CD4-positive, alpha-beta T cell treated with Interferon gamma for 1 hour (primary cell): ENCODE data around the gene PLAC8.

ENCODE experiments used
- DNase-seq: peaks from one replicate; pipeline ENCODE4 v3.0.0-alpha.2; 2020

The PLAC8 gene, protein sequence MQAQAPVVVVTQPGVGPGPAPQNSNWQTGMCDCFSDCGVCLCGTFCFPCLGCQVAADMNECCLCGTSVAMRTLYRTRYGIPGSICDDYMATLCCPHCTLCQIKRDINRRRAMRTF

DNA sequence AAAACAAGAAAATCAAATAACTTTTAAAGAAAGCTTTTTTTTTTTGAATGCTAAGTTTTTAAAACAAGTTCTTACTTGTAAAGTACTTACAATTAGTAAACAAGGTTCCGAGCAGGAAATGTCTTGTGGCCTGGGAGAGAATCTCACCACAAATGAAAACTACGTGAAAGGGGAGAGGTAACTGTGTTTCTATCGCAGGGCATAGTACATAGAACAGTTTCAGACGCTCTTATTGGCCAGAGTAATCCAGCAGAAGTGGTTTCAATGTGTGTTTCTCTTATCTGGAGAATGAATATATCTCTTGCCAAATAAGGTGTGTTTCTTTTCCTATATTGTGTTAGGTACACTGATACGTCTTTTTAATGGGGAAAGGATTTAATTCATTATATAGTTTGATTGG lies at the start of gene PLAC8:
PLAC8 (minus strand) TSS at position 154 of the 400 bp plus-strand sequence. CDS start 6,808 bp downstream, outside the sequence.
- DNase-seq = peak; percentile 48

DNA sequence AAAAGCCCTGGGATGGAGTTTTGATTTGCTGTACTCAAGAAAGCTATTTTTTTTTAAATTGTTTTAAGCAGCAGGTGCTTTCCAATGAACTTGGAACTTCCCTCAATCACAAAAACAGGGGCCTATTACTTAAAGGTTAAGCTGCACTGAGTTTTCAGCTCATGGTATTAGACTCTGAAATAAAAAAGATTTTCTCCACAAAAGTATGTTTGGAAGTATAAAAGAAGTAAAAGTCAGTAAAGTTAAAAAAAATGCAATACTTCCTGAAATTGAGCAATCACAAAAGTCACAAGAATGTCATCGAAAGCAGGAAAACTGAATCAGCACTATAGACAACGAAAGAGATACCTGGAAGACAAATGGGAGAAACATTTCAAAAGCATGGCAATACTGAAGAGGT lies 38.9 kb upstream of the PLAC8 start:
- no peak for DNase-seq

DNA sequence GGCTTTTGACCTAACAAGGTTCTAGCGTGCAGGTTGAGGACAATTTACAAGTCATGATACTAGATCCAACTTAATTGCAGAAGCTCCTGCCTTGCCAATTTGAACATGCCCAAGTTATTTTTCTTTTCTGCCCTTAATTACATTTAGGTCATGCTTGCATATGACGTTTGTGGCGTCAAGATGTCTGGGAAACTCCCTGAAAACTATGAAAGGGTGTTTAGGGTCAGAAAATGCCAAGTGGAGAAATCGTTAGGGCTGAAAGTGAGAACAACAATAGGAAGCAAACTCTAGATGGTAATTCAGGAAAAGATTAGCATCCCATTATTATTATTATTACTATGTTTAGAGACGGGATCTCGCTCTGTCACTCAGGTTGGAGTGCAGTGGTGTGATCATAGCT lies 38.2 kb upstream of the PLAC8 start:
- no peak for DNase-seq

DNA sequence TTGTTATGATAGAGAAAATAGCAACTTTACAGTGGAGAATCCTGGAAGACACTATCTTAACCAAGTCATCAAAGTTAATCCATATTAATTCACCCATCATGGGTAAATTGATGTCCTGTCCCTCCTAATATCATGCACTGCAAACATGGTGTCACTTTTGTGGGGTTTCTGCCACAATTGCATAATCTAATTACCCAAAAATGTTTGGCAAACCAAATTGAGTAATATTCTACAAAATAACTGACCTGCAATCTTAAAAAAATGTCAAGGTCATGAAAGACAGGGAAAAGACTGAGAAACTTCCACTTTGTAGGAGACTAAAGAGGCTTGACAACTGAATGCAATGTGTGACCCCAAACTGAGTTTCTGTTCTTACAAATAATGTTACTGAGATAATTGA lies 37.1 kb upstream of the PLAC8 start:
- no peak for DNase-seq

DNA sequence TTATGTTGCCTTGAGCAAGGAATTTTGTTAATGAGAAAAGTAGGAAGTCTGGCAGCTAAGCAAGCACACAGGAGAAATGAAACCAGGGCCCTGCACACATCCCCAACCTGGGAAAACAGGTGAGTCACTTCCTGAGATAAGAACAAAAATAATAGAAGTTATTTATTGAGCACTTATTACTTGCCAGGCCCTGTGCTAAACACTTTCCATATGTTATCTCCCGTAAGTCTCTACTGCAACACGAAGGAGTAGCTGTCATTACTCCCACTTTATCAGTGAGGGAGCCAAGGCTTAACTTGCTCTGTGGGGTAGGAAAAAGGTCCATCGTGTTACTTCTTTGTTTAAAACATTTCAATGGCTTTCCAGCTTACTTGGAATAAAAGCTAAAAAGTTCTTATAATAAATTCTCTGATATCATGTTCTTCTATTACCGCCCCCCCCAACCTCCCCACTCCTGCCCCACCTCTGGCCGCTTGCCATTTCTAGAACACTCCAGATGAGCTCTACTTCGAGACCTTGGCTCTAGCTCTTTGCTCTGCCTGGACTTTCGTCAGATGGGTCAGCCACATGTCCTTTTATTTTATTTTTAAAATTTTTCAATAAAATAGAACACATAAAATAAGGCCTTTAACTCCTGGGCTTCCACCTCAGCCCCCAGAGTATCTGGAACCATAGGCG lies 36.3 kb upstream of the PLAC8 start:
- DNase-seq = no peak

DNA sequence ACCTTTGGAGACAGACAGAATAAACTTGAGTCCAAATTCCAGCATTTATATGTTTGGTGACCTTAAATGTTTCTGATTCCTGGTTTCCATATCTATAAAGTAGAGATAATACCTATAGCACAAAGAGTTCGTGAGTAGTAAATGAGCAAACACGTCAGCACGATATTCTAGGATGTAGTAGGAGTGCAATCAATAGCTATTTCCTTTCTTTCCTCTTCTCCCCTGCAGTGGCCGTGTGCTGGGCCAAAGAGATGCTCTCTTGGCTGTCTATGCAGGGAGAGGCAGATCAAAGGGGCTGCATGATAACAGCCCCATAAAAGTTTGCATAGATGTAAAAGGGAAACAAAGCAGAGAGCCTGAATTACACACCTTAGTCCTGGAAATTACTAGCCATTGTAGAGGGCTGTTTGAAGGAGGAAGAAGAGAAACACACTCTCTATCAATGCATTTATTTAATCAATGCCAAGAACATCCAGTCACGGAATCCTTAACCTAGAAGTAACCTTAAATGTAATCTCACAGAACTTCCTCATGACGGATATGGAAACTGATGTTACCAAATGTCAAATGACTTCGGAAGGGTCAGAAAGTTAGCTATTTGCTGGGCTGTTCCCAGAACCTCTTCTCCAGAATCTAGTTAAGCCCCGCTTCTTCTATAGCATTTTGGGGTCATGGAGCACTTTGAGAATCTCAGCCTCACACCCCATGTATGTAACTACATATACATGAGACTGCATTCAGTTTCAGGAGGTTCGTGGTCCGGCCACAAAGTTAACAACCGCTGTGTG lies 35.5 kb upstream of the PLAC8 start:
- DNase-seq = no peak

DNA sequence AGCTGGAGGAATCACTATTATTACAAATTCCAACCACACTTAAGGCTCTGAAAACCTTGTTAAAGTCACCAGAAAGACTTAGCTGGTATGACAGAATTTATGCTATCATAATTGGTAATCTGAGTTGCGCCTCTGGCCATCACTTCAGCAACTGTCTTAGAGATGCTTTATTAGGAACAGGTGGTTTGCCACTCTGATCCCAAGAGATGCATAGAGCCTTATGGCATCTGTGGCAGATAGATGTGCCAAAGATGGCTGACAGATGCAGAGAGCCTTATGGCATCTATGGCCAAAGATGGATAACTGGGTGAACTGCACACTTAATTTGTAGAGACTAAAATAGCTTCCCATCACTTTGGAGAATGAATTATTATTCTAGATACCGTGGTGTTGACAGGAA lies 32.3 kb upstream of the PLAC8 start:
- no peak for DNase-seq

DNA sequence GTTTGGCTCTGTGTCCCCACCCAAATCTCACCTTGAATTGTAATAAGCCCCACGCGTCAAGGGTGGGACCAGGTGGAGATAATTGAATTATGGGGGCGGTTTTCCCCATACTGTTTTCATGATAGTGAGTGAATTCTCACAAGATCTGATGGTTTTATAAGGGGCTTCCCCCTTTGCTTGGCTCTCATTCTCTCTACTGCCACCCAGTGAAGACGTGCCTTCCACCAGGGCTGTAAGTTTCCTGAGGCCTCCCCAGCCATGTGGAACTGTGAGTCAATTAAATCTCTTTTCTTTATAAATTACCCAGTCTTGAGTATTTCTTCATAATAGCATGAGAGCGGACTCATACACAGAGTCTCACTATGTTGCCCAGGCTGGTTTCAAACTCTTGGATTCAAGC lies 31.2 kb upstream of the PLAC8 start:
- peak; percentile 36 for DNase-seq

DNA sequence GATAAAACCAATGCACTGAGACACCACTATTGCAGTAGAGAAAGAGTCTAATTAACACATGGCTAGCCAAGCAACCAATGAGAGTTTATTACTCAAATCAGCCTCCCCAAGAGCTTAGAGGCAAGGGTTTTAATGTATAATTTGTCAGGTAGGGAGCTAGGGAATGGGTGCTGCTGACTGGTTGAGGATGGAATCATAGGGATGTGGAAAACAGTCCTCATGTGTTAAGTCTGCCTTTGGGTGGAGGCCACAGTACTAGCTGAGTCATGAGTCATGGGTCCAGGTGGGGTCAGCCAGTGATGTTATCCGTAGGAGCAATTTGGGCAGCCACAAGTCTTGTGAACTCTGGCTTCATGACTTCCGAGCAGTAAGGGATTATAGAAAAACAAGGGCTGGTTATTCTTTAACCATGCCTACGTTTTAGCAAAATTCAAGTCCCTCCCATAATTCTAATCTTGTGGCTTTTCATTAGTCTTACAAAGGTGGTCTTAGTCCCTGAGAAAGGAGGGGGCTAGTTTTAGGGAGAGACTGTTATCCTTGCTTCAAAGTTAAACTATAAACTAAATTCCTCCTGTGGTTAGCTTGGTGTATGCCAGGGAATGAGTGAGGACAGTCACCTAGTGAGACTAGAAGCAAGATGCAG lies 25.1 kb upstream of the PLAC8 start:
- no peak for DNase-seq

DNA sequence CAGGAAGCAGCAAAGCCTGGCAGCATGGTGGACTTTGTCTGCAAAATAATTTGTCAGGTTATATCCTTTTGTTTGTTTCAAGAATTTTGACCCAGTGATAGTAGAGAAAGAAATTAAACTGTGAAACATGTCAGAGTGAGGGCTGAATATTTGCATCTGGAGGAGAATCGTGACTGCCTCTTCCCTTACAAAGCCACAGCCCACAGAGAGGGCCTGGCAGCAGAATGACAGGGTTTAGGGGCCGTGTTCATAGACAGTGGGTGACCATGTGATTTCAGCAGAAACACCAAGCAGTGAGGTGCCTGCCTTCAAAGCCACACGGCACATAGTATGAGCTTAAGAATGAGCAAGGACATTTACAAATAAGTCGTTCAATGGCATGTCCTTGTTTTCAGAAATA lies 24.4 kb upstream of the PLAC8 start:
- peak; percentile 25 for DNase-seq

DNA sequence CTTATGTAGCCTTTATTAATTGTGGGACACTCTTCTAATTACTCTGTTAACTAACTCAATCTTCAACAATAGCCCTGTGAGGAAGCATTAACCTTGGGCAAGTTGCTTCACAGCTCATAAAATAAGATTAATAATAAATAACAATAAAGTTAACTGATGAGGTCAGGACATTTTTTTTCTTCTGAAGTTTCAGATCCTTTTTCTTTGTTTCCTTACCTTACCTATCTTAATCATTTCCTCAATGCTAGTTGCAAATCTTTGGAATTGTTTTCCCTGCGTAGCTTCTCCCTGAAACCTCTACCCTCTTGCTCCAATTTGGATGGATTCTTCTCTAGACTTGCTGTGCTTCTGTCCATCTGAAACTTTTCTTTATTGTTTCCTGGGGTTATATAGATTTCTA lies 17.5 kb upstream of the PLAC8 start:
- DNase-seq = no peak

DNA sequence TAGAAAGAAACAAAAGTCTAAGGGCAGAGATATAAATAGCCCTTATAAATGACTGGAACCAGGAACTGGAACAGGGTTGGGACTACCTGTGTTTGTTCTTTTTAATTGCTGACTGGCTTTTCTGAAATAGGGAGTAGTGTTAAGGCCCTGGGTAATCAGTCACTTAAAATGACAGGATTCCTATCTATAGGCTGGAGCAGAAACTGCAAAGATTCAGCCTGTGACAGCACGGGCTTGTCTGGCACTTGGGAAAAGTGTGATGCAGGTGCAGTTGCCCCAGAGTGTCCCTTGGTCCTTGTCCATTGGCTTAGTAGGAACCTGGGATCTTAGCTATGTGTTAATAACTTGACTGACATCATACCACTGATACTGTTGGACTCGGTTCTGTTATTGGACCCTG lies 14.7 kb upstream of the PLAC8 start:
- no peak for DNase-seq

DNA sequence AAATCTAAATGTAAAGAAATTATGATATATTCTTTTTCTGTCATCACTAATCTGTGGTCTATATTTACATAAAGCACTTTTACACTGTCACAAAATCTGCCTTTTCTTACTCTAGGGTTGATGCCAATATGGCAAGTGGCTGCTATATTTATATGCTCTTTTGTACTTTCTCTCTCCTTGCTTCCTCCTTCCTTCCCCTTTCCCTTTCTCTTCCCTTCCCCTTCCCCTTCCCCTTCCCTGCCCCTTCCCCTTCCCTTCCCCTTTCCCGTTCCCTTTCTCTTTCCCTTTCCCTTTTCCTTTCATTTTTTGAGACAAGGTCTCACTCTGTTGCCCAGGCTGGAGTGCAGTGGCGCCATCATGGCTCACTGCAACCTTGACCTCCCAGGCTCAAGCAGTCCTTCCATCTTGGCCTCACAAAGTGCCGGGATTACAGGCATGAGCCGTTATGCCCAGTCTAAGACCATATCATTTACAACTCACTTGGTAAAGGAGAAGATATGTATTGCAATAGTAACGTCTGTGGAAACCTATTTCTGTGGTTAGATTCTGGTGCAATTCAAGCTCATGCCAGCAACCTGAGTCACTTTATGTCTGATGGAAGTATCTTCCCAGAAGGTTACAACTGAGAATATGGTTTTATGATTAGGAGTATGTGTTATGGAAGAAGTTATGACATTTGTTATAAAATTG lies 13.9 kb upstream of the PLAC8 start:
- no peak for DNase-seq

DNA sequence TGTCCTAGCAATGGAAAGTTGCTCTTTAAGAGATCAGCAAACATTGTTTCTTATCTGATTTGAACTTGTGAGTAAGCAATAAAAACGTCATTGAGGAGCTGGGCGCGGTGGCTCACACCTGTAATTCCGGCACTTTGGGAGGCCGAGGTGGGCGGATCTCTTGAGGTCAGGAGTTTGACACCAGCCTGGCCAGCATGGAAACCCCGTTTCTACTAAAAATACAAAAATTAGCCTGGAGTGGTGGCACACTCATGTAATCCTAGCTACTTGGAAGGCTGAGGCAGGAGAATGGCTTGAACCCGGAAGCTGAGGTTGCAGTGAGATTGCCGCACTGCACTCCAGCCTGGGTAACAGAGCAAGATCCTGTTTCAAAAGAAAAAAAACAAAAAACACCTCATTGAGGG lies 11.2 kb upstream of the PLAC8 start:
- DNase-seq = peak; percentile 37

DNA sequence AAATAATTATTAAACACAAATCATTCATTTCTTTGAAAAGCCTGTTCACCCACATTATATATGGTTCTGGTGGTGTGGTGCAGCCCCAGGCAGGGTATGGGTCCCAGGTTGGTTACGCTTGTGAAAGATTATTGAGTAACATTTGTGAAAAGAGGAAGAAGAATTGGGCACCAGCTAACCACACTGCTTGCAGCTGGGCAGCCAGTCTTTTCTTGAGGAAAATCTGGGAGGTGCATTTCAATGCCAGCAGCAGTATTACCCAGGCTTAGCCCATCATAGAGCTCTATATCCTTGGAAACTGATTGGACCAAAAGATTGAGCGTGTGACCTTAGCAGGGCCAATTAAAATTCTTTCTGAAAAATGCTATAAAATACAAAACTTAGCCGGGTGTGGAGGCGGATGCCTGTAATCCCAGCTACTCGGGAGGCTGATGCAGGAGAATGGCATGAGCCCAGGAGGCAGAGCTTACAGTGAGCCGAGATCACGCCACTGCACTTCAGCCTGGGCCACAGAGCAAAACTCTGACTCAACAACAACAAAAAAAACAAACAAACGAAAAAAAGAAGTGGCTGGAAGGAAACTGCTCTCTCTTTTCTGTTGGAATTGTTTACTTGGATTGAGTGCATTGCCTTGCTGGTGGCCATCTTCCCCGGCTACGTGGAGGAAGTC lies 9.7 kb upstream of the PLAC8 start:
- DNase-seq = peak; percentile 48

DNA sequence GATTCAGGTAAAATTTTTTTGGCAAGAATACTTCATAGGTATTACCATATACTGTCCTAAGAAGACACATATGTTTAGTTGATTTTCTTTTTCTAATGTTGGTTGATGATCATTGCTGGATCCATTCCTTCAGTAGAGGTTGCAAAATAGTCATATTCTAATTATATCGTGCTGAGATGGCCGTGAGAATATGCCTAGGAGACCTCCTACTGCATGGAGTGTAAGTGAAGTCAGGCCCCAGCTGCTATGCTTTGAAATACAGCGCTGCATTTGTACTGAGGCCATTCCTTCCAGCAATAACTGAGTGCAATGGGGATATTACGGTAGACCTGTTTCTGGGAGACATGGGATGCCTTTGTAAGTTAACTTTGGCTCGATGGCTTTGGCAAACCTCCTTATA lies 6.7 kb upstream of the PLAC8 start:
- DNase-seq = no peak

DNA sequence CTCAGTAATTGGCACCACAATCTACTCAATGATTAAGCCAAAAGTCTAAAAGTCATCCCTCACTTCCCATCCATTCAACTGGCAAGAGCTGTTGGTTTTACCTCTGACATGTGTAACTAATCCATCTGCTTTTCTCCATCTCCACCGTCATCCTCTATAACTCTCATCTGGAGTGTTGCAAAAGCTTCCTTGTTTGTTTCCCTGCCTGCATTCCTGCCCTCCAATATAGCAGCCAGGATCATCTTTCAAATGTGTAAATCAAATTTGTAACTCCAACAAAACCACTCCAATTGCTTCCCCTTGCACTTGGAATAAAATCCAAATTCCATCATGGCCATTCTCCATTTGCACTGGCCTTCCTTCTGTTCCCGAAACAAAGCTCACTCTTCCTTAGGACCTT lies 4.3 kb upstream of the PLAC8 start:
- no peak for DNase-seq

DNA sequence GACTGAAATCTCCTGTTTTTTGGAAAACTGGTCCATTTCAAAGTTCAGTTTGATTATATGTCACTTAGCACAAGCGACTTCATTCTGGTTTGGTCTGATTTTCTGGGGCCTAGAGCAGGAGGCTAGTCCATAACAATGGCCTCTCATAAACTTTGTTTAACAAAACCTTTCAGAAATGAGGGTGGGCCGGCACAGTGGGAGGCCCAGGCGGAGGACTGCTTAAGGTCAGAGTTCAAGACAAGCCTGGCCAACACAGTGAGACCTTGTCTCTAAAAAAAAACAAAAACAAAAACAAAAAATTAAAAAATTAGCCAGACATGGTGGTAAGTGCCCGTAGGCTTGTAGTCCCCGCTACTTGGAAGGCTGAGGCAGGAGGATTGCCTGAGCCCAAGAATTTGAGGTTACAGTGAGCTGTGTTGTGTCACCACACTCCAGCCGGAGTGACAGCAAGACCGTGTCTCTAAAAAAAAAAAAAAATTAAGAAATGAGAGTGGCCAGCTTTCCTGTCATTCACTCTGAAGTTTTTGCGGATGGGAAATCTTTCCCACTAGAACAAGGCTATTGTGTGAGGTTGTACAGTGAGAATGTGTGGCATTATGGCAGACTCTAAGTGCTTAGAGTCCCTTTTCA lies 1.2 kb upstream of the PLAC8 start:
- DNase-seq = no peak

DNA sequence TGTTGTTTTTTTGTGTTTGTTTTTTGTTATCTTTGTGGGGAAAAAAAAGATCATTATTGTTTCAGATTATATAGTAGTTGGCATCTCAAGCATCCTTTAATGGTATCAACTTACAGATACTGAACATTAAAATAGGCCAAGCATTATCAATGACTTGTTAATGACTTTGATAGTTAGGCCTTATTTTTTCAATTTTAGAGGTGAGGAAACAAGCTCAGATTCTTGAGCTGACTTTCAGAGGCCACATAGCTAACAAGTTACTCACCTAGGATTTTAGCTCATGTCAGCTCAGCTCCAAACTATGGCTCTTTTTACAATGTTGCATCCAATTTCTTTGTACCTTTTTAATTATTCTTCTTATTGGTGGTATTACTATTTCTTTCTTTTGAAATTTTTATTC lies 471 bp upstream of the PLAC8 start:
- no peak for DNase-seq

DNA sequence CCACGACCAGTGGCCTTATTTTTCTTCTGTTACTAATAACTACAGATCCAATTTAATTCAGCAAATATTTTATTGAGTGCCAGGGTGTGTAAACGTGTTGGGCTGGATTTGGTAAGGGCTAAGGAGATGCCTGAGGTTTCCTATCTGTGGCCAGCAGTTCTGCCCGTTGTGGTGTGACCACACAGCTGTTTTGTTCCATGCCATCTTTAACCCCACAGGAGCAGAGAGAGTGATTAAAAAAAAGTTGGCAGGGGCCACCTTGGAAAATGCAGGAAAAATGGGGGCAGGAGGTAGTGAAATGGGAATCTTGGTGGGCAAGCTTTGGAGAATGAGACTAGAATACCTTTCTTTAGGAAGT lies 1.1 kb downstream of the PLAC8 start:
- no peak for DNase-seq

DNA sequence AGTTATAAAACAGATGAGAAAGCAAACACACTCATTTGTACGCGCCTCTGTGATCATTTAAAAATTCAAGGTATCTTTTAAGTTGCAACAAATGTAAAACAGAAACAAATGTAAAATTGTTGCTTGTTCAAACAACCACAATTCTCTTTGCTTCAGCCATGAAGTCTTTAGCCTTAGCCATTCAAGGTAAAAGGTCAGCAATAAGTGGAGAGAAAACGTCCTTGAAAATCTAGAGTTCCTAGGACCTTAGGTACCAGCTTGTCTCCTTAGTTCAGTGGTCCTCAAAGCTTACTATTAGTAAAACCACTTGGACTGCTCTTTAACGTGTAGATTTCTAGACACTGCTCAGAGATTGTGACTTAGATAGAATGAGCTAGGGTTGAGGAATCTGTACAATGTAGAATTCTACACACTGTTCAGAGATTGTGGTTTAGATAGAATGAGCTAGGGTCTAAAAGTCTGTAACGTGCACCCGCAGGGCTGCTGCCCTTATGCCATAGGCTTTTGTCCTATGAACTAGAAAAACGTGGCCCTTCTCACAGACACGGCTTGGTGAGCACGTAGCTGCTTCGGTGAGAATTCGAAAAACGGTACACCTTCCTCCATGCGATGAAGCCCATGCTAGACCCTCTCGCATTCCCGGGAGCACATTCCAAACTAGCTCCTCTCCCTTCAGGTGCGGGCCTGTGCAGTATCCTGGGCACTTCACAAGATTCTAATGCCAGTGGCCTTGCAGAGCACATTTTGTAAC lies 1.7 kb downstream of the PLAC8 start:
- no peak for DNase-seq

DNA sequence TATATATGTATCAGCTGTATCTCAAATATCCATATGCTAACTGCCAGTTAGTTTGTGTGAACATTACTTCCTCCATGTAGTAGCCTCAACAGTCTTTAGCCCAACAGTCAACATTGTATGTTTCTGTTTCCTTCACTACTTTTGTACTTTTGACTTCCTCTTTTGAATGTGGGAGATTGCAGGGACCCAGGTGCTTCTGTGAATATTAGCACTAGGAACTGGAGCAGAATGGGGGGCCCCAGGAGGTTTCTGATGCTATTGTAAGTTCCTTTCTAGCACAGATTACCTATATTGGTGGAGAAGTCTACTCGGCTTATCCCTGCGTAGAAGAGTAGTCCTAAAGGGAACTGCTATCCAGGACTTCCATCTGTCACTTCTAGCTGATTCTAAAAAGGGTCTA lies 2.3 kb downstream of the PLAC8 start:
- DNase-seq = peak; percentile 32
